Measurements from ENCODE around the gene SLC4A4.

The SLC4A4 gene

GRCh38 chr4:71614621-71615020 is 275.8 kb downstream of the SLC4A4 start:
- Histone ChIP-seq H3F3A (ENCODE audit: insufficient read depth) (no peaks in the 10 kb centered on the region), H3K9me2 (replicated peaks; ENCODE audit: insufficient read depth, low read length) (no peaks in the 10 kb centered on the region), H3K4me2 (ENCODE audit: low read depth, low read length, poor library complexity, severe bottlenecking) (no peak overlapping the region), H3K4me3 (ENCODE audit: insufficient read depth, low read length, poor library complexity, severe bottlenecking) (no peak overlapping the region), H3K79me2 (ENCODE audit: insufficient read depth, low read length) (no peaks in the 10 kb centered on the region), H3K36me3 (ENCODE audit: low read length) (no peaks in the 10 kb centered on the region), H3K9ac (ENCODE audit: low read length) (no peak overlapping the region), H2AFZ (ENCODE audit: low read depth, low read length, severe bottlenecking) (no peak overlapping the region), H4K20me1 (ENCODE audit: low read depth, low read length) (no peaks in the 10 kb centered on the region), H3K27me3 (ENCODE audit: low read length) (no peaks in the 10 kb centered on the region), H3K9me3 (ENCODE audit: insufficient read depth, low read length) (no peaks in the 10 kb centered on the region), H3K27ac (ENCODE audit: low read depth, low read length) (no peak overlapping the region)
- no peak for TF ChIP-seq EZH2phosphoT487 (conservative IDR thresholded peaks at IDR 0.05; ENCODE audit: low read length)
- TF ChIP-seq CTCF (IDR thresholded peaks at IDR 0.05; ENCODE audit: insufficient read depth, low read length, poor library complexity, severe bottlenecking): no peak

GRCh38 chr4:71616168-71616811 is 277.5 kb downstream of the SLC4A4 start:
- no peaks in the 10 kb centered on the region for H3K9me3 ChIP-seq (ENCODE audit: insufficient read depth, low read length)
- H3K4me3 ChIP-seq (ENCODE audit: insufficient read depth, low read length, poor library complexity, severe bottlenecking): no peak overlapping the region
- no peaks in the 10 kb centered on the region for H3K79me2 ChIP-seq (ENCODE audit: insufficient read depth, low read length)
- no peak overlapping the region for H3K4me2 ChIP-seq (ENCODE audit: low read depth, low read length, poor library complexity, severe bottlenecking)
- H3K27ac ChIP-seq (ENCODE audit: low read depth, low read length): no peak overlapping the region
- H3K36me3 ChIP-seq (ENCODE audit: low read length): no peaks in the 10 kb centered on the region
- no peaks in the 10 kb centered on the region for H4K20me1 ChIP-seq (ENCODE audit: low read depth, low read length)
- no peaks in the 10 kb centered on the region for H3F3A ChIP-seq (ENCODE audit: insufficient read depth)
- no peak overlapping the region for H3K9ac ChIP-seq (ENCODE audit: low read length)
- H2AFZ ChIP-seq (ENCODE audit: low read depth, low read length, severe bottlenecking): no peak overlapping the region
- no peaks in the 10 kb centered on the region for H3K9me2 ChIP-seq (replicated peaks; ENCODE audit: insufficient read depth, low read length)
- H3K27me3 ChIP-seq (ENCODE audit: low read length): no peaks in the 10 kb centered on the region
- TF ChIP-seq CTCF (IDR thresholded peaks at IDR 0.05; ENCODE audit: insufficient read depth, low read length, poor library complexity, severe bottlenecking): no peak
- TF ChIP-seq EZH2phosphoT487 (conservative IDR thresholded peaks at IDR 0.05; ENCODE audit: low read length): no peak
